Transverse colon (tissue), 4 donors: Measurements from ENCODE around the gene OR1F1.

Experiments
- EP300 ChIP-seq: sonication (generic); formaldehyde crosslinking; IDR thresholded peaks from one replicate; pipeline ENCODE4 v1.6.1; 2017; ENCODE audit warnings: antibody characterized with exemption, low read depth
- POLR2A ChIP-seq: fragments of 450-650 bp; IDR thresholded peaks from one replicate; pipeline ENCODE4 v1.6.1; 2016; ENCODE audit warnings: antibody characterized with exemption, mild to moderate bottlenecking, moderate library complexity
- POLR2AphosphoS5 ChIP-seq, 3 donors: sonication (generic); formaldehyde crosslinking; IDR thresholded peaks; one replicate each; pipeline ENCODE4 v1.6.1; 2016; ENCODE audit warnings: antibody characterized with exemption in 3 of 3
- TF ChIP-seq, protein P1 (sequence below), 5 experiments: fragments of 200-600 bp in 3 of 5; fragments of 450-650 bp in 2 of 5; sonication (generic) in 3 of 5; IDR thresholded peaks; 1 replicate in 2 of 5; 2 replicates in 3 of 5; pipeline ENCODE4 v1.5.1; 2016 to 2017; ENCODE audit warnings: antibody characterized with exemption in 5 of 5, inconsistent platforms in 3 of 5, mild to moderate bottlenecking in 2 of 5, moderate library complexity in 1 of 5

GRCh38 chr16:3179651-3180050 lies 8.4 kb upstream of the OR1F1 start:
- TF ChIP-seq POLR2A (no peak), POLR2AphosphoS5 (IDR thresholded peaks at IDR 0.05) (no peak), EP300 (no peak)
- TF ChIP-seq, protein P1, sequence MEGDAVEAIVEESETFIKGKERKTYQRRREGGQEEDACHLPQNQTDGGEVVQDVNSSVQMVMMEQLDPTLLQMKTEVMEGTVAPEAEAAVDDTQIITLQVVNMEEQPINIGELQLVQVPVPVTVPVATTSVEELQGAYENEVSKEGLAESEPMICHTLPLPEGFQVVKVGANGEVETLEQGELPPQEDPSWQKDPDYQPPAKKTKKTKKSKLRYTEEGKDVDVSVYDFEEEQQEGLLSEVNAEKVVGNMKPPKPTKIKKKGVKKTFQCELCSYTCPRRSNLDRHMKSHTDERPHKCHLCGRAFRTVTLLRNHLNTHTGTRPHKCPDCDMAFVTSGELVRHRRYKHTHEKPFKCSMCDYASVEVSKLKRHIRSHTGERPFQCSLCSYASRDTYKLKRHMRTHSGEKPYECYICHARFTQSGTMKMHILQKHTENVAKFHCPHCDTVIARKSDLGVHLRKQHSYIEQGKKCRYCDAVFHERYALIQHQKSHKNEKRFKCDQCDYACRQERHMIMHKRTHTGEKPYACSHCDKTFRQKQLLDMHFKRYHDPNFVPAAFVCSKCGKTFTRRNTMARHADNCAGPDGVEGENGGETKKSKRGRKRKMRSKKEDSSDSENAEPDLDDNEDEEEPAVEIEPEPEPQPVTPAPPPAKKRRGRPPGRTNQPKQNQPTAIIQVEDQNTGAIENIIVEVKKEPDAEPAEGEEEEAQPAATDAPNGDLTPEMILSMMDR (IDR thresholded peaks at IDR 0.05), result no peak
